LNCaP clone FGC (cell line): ENCODE measurements around the gene KCNQ1.

ENCODE experiments used
- DNase-seq: peaks from one replicate; pipeline ENCODE4 v3.0.0-alpha.2; 2011; ENCODE audit warnings: low read depth
- H3K4me3 ChIP-seq: 2 replicates; pipeline ENCODE4 v1.5.1; 2011; ENCODE audit warnings: mild to moderate bottlenecking, low read depth, low read length, control low read depth
- CTCF ChIP-seq: IDR thresholded peaks from 2 replicates; pipeline ENCODE4 v1.5.1; 2012; ENCODE audit warnings: mild to moderate bottlenecking; ENCODE audit not compliant: control insufficient read depth, insufficient read depth; ENCODE audit errors: extremely low read depth

Gene KCNQ1

GRCh38 chr11:2721210-2721916 lies 276.6 kb downstream of the KCNQ1 start:
- H3K4me3 ChIP-seq, result no peak overlapping the region
- no peak for TF ChIP-seq CTCF
- DNase-seq, result no peak

- no peak for TF ChIP-seq CTCF
- H3K4me3 ChIP-seq, result no peak overlapping the region
- no peak for DNase-seq
Measured at GRCh38 chr11:2722955-2723354, 278.1 kb downstream of the KCNQ1 start.

GRCh38 chr11:2724104-2724503 lies 279.3 kb downstream of the KCNQ1 start:
- DNase-seq, result no peak
- no peak for TF ChIP-seq CTCF
- H3K4me3 ChIP-seq, result no peak overlapping the region

GRCh38 chr11:2724653-2725367 lies 280.0 kb downstream of the KCNQ1 start:
- H3K4me3 ChIP-seq, result no peak overlapping the region
- no peak for TF ChIP-seq CTCF
- DNase-seq, result no peak

GRCh38 chr11:2725368-2726300 lies 280.8 kb downstream of the KCNQ1 start:
- no peak overlapping the region for H3K4me3 ChIP-seq
- DNase-seq, result no peak
- no peak for TF ChIP-seq CTCF

- no peak for TF ChIP-seq CTCF
- no peak for DNase-seq
- H3K4me3 ChIP-seq, result no peak overlapping the region
Measured at GRCh38 chr11:2726964-2727363, 282.2 kb downstream of the KCNQ1 start.
